ENCODE results near the gene MSH5. TPM values are rescaled to one million over a fixed set of nuclear protein-coding genes. Genes with fewer than 3 reads are reported as not detected.
A peak's percentile ranks its signal among the peaks of the same experiment; 100 is the strongest.

Gene MSH5
- total and polyA plus RNA-seq, 9 of the 15 experiments (the other 6 are each of a cell fraction or from before 2014, with no cell fraction given), result 12.5 to 104 (median 46.6) TPM

- TF ChIP-seq RNF219 (CRISPR knock-in tag; IDR thresholded peaks at IDR 0.05) (0 out of 2 replicates have a peak, but pooled peaks have one; percentile 47), FOXP4 (CRISPR knock-in tag; IDR thresholded peaks at IDR 0.05; ENCODE audit: borderline replicate concordance) (no peak), ZNF507 (tag; conservative IDR thresholded peaks at IDR 0.05) (no peak), MYNN (IDR thresholded peaks at IDR 0.05) (no peak), MYNN (CRISPR knock-in tag; IDR thresholded peaks at IDR 0.05) (no peak), RCOR1 (IDR thresholded peaks at IDR 0.05; ENCODE audit: borderline replicate concordance in 1 of 2, low read depth in 2 of 2, low read length in 2 of 2) (peak in 1 of 2 experiments; percentile 94; a peak in 3 of 4 replicates), ZNF280A (IDR thresholded peaks at IDR 0.05; ENCODE audit: low read depth, partially characterized antibody) (no peak), TOE1 (IDR thresholded peaks at IDR 0.05; ENCODE audit: borderline replicate concordance) (no peak), TOE1 (CRISPR knock-in tag; IDR thresholded peaks at IDR 0.05; ENCODE audit: borderline replicate concordance, low read depth) (no peak), ZNF57 (CRISPR knock-in tag; IDR thresholded peaks at IDR 0.05) (peak; percentile 63), GTF2A2 (tag; IDR thresholded peaks at IDR 0.05) (no peak), CCAR2 (IDR thresholded peaks at IDR 0.05; ENCODE audit: low read depth, low read length) (no peak), THAP12 (CRISPR knock-in tag; IDR thresholded peaks at IDR 0.05) (peak; percentile 83), HMGN3 (IDR thresholded peaks at IDR 0.05; ENCODE audit: borderline replicate concordance, extremely low read depth, insufficient read length, low read depth, low read length) (no peak), RAD51 (IDR thresholded peaks at IDR 0.05; ENCODE audit: borderline replicate concordance, low read depth) (no peak), SIN3A (IDR thresholded peaks at IDR 0.05; ENCODE audit: borderline replicate concordance in 2 of 2, control insufficient read depth in 1 of 2, low read depth in 2 of 2, low read length in 2 of 2) (peak in 1 of 2 experiments; percentile 86; a peak in 1 of 4 replicates), PCBP1 (IDR thresholded peaks at IDR 0.05; ENCODE audit: low read depth, low read length, poor library complexity, severe bottlenecking) (no peak)
These were observed 1.5 kb upstream of the MSH5 start (continued) for GRCh38 chr6:31737991-31738979.
